Body of pancreas (tissue), 4 donors: Measurements from ENCODE around the gene HECW1.

Source experiments
- CTCF ChIP-seq, 7 experiments: fragments of 450-650 bp in 4 of 7; fragments of 200-600 bp in 3 of 7; sonication (generic) in 3 of 7; IDR thresholded peaks; one replicate each; pipeline ENCODE4 v1.5.1; 2016 to 2019; ENCODE audit warnings: antibody characterized with exemption in 7 of 7
- POLR2A ChIP-seq, 3 donors: fragments of 450-650 bp; IDR thresholded peaks; one replicate each; pipeline ENCODE4 v1.6.1; 2016; ENCODE audit warnings: antibody characterized with exemption in 3 of 3, mild to moderate bottlenecking in 2 of 3

- TF ChIP-seq CTCF (IDR thresholded peaks at IDR 0.05), result no peak
- TF ChIP-seq POLR2A (IDR thresholded peaks at IDR 0.05), result no peak
Measured at GRCh38 chr7:43536773-43537172, 424.3 kb downstream of the HECW1 start.
